ENCODE measurements around the gene KIRREL1.

Gene KIRREL1

DNA sequence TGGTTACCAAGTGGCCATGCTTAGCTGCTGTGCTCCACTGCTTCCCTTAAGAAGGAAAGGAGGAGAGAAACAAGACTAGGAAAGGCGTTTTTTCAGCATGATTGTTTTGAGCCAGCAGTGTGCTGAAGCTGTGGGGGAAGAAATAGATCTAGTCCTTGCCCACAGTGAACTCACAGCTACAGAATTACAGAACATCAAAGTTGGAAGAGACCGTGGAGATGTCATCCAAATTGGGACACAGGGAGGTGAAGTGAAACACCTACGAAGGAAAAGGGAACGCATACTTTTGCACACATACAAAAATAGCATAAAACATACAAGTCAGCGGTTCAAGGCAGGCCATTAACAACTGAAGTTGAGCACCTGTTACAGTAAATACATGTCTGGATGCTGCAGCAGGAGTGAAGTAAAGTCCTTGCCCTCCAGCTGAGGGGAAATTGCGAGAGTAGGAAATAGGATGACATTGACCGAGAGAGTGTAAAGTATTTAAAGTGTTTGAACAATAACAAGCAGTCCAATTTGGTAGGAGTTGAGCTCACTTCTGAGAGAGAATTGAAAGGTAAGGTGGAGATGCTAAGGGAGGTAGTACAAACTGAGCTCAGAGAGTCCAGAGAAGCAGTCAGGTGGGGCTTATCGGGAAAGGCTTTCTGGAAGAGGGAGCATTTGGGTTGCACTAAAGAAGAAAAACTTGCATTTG, 55.1 kb downstream of the KIRREL1 start:
- Histone ChIP-seq H3K4me3 (ENCODE audit: low read depth, low read length) (no peak overlapping the region), H3K4ac (ENCODE audit: low read depth, low read length) (no peak overlapping the region), H3K14ac (ENCODE audit: low read length) (no peak overlapping the region), H2AK5ac (ENCODE audit: low read length) (no peak overlapping the region), H3K18ac (ENCODE audit: low read length) (no peak overlapping the region), H2BK120ac (ENCODE audit: insufficient read depth, low read length, poor library complexity) (no peak overlapping the region), H2BK12ac (ENCODE audit: low read length) (no peak overlapping the region), H4K12ac (ENCODE audit: low read depth, low read length) (no peak overlapping the region), H3K27me3 (ENCODE audit: insufficient read depth, low read length) (no peaks in the 10 kb centered on the region), H2BK5ac (ENCODE audit: low read depth, low read length, poor library complexity) (no peak overlapping the region), H3K9me3 (ENCODE audit: insufficient read depth, low read depth, low read length) (no peaks in the 10 kb centered on the region), H2AFZ (ENCODE audit: insufficient read depth, low read length, poor library complexity) (no peak overlapping the region), H3K79me2 (ENCODE audit: control insufficient read depth, insufficient read depth, low read length, poor library complexity) (no peaks in the 10 kb centered on the region), H3K9ac (ENCODE audit: low read length) (no peak overlapping the region), H3K4me2 (ENCODE audit: low read length) (no peak overlapping the region), H3K27ac (ENCODE audit: low read depth, low read length) (no peak overlapping the region), H3K23ac (ENCODE audit: low read length) (no peak overlapping the region), H4K91ac (ENCODE audit: low read depth, low read length) (no peak overlapping the region), H3K79me1 (ENCODE audit: low read length) (no peaks in the 10 kb centered on the region), H3K36me3 (ENCODE audit: control insufficient read depth in 1 of 2, insufficient read depth in 2 of 2, low read length in 2 of 2) (peaks cover 5 to 9% of the 10 kb centered on the region in 2 experiments), H4K8ac (ENCODE audit: low read depth, low read length) (no peak overlapping the region), H3K4me1 (ENCODE audit: control insufficient read depth in 1 of 2, insufficient read depth in 2 of 2, low read length in 2 of 2) (peaks cover 2 to 5% of the 10 kb centered on the region in 2 experiments)
- 100% methylated on average over 2 of the region's 8 CpGs for WGBS (ENCODE audit: extremely low coverage, insufficient coverage, insufficient read length)
- DNase-seq: no peak

DNA sequence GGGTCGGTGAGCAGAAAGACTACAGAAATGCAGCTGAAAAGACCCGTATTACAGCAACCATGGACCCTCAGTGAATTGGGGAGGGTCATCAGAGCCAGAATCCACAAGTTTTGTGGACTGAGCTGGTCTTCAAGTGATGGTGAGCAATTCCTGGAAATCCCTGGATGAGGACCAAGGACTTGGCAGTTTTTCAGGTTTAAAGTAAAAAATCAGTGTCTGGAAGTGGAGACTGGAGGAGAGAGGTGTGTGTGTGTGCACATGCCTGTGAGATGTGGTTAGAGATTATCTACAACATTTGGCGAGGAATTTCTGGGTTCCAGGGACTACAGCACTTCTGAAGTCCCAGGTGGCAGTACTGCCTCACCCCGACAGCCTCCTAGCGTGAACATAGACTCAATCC, 56.4 kb downstream of the KIRREL1 start:
- no peak overlapping the region for H3K23ac ChIP-seq (ENCODE audit: low read length)
- H3K36me3 ChIP-seq (ENCODE audit: control insufficient read depth in 1 of 2, insufficient read depth in 2 of 2, low read length in 2 of 2): peaks cover 4 to 9% of the 10 kb centered on the region in 2 experiments
- no peak overlapping the region for H2AFZ ChIP-seq (ENCODE audit: insufficient read depth, low read length, poor library complexity)
- H2BK120ac ChIP-seq (ENCODE audit: insufficient read depth, low read length, poor library complexity): no peak overlapping the region
- H3K4me3 ChIP-seq (ENCODE audit: low read depth, low read length): no peak overlapping the region
- H3K9ac ChIP-seq (ENCODE audit: low read length): no peak overlapping the region
- H3K14ac ChIP-seq (ENCODE audit: low read length): no peak overlapping the region
- no peaks in the 10 kb centered on the region for H3K79me2 ChIP-seq (ENCODE audit: control insufficient read depth, insufficient read depth, low read length, poor library complexity)
- no peak overlapping the region for H3K18ac ChIP-seq (ENCODE audit: low read length)
- H3K4ac ChIP-seq (ENCODE audit: low read depth, low read length): no peak overlapping the region
- no peak overlapping the region for H2AK5ac ChIP-seq (ENCODE audit: low read length)
- H3K79me1 ChIP-seq (ENCODE audit: low read length): no peaks in the 10 kb centered on the region
- no peaks in the 10 kb centered on the region for H3K9me3 ChIP-seq (ENCODE audit: insufficient read depth, low read depth, low read length)
- no peaks in the 10 kb centered on the region for H3K27me3 ChIP-seq (ENCODE audit: insufficient read depth, low read length)
- no peak overlapping the region for H4K12ac ChIP-seq (ENCODE audit: low read depth, low read length)
- no peak overlapping the region for H3K27ac ChIP-seq (ENCODE audit: low read depth, low read length)
- H3K4me2 ChIP-seq (ENCODE audit: low read length): no peak overlapping the region
- DNase-seq: no peak
- no peak overlapping the region for H2BK5ac ChIP-seq (ENCODE audit: low read depth, low read length, poor library complexity)
- no peak overlapping the region for H4K8ac ChIP-seq (ENCODE audit: low read depth, low read length)
- WGBS (ENCODE audit: extremely low coverage, insufficient coverage, insufficient read length): no CpG with 5 or more reads among the region's 5 CpGs
- no peak overlapping the region for H2BK12ac ChIP-seq (ENCODE audit: low read length)
- H4K91ac ChIP-seq (ENCODE audit: low read depth, low read length): no peak overlapping the region
- peaks cover 0 to 3% of the 10 kb centered on the region in 2 experiments for H3K4me1 ChIP-seq (ENCODE audit: control insufficient read depth in 1 of 2, insufficient read depth in 2 of 2, low read length in 2 of 2)

DNA sequence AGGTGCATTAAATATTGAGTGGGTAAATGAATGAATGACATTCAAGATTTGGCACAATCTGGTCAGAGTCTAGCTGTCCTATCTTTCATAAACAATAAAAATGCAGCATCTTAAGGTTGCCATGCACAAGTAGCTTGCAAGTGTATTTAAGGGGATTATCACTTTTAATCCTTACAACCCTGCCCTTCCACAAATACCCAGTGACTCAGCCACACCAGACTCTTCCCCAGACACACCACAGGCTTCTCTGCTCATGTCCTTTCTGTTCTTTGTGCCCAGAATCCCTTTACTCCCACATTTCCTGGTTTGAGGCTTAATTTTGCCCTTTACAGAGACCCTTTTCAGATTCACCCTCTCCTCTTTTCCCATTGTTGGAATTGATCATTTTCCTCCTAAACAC, 59.8 kb downstream of the KIRREL1 start:
- Histone ChIP-seq H2AK5ac (ENCODE audit: low read length) (no peak overlapping the region), H3K79me1 (ENCODE audit: low read length) (no peaks in the 10 kb centered on the region), H3K4me3 (ENCODE audit: low read depth, low read length) (no peak overlapping the region), H3K36me3 (ENCODE audit: control insufficient read depth in 1 of 2, insufficient read depth in 2 of 2, low read length in 2 of 2) (peaks cover 9 to 15% of the 10 kb centered on the region in 2 experiments), H2BK5ac (ENCODE audit: low read depth, low read length, poor library complexity) (no peak overlapping the region), H2AFZ (ENCODE audit: insufficient read depth, low read length, poor library complexity) (no peak overlapping the region), H3K9me3 (ENCODE audit: insufficient read depth, low read depth, low read length) (no peaks in the 10 kb centered on the region), H2BK12ac (ENCODE audit: low read length) (no peak overlapping the region), H3K14ac (ENCODE audit: low read length) (no peak overlapping the region), H3K9ac (ENCODE audit: low read length) (no peak overlapping the region), H3K4me2 (ENCODE audit: low read length) (no peak overlapping the region), H3K4ac (ENCODE audit: low read depth, low read length) (no peak overlapping the region), H2BK120ac (ENCODE audit: insufficient read depth, low read length, poor library complexity) (no peak overlapping the region), H3K18ac (ENCODE audit: low read length) (no peak overlapping the region), H3K27ac (ENCODE audit: low read depth, low read length) (no peak overlapping the region), H4K12ac (ENCODE audit: low read depth, low read length) (no peak overlapping the region), H4K91ac (ENCODE audit: low read depth, low read length) (no peak overlapping the region), H3K4me1 (ENCODE audit: control insufficient read depth in 1 of 2, insufficient read depth in 2 of 2, low read length in 2 of 2) (peaks cover 3 to 4% of the 10 kb centered on the region in 2 experiments), H3K23ac (ENCODE audit: low read length) (no peak overlapping the region), H3K27me3 (ENCODE audit: insufficient read depth, low read length) (no peaks in the 10 kb centered on the region), H4K8ac (ENCODE audit: low read depth, low read length) (no peak overlapping the region), H3K79me2 (ENCODE audit: control insufficient read depth, insufficient read depth, low read length, poor library complexity) (no peaks in the 10 kb centered on the region)
- no peak for DNase-seq

DNA sequence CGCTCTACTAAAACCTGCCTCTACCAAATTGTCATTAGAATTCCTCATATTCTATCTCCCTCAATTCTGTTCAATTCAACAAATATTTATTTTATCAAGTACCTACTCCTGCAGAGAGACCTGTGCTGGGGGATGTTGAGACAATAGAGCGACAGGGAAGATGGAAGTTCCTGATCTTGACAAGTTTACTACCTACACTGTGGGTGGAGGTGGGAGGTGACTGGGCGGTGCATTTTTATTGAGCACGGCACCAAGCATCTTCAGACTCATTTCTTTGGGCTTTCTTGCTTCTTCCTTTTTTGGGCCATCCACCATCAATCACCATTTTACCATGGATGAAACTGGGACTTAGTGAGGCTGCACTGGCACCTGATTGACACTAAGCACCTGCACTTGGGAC, 61.3 kb downstream of the KIRREL1 start:
- no peak for DNase-seq
- H3K27ac ChIP-seq (ENCODE audit: low read depth, low read length): no peak overlapping the region
- H2AFZ ChIP-seq (ENCODE audit: insufficient read depth, low read length, poor library complexity): no peak overlapping the region
- no peak overlapping the region for H2BK120ac ChIP-seq (ENCODE audit: insufficient read depth, low read length, poor library complexity)
- no peak overlapping the region for H4K91ac ChIP-seq (ENCODE audit: low read depth, low read length)
- H3K18ac ChIP-seq (ENCODE audit: low read length): no peak overlapping the region
- no peaks in the 10 kb centered on the region for H3K27me3 ChIP-seq (ENCODE audit: insufficient read depth, low read length)
- H4K8ac ChIP-seq (ENCODE audit: low read depth, low read length): no peak overlapping the region
- H3K4me3 ChIP-seq (ENCODE audit: low read depth, low read length): no peak overlapping the region
- no peak overlapping the region for H3K4me2 ChIP-seq (ENCODE audit: low read length)
- H3K36me3 ChIP-seq (ENCODE audit: control insufficient read depth in 1 of 2, insufficient read depth in 2 of 2, low read length in 2 of 2): peaks cover 9 to 15% of the 10 kb centered on the region in 2 experiments
- H3K9ac ChIP-seq (ENCODE audit: low read length): no peak overlapping the region
- no peak overlapping the region for H3K4ac ChIP-seq (ENCODE audit: low read depth, low read length)
- no CpG with 5 or more reads among the region's 4 CpGs for WGBS (ENCODE audit: extremely low coverage, insufficient coverage, insufficient read length)
- no peak overlapping the region for H2BK12ac ChIP-seq (ENCODE audit: low read length)
- H2BK5ac ChIP-seq (ENCODE audit: low read depth, low read length, poor library complexity): no peak overlapping the region
- H3K9me3 ChIP-seq (ENCODE audit: insufficient read depth, low read depth, low read length): no peaks in the 10 kb centered on the region
- no peaks in the 10 kb centered on the region for H3K79me1 ChIP-seq (ENCODE audit: low read length)
- H3K23ac ChIP-seq (ENCODE audit: low read length): no peak overlapping the region
- no peaks in the 10 kb centered on the region for H3K79me2 ChIP-seq (ENCODE audit: control insufficient read depth, insufficient read depth, low read length, poor library complexity)
- no peak overlapping the region for H2AK5ac ChIP-seq (ENCODE audit: low read length)
- H3K4me1 ChIP-seq (ENCODE audit: control insufficient read depth in 1 of 2, insufficient read depth in 2 of 2, low read length in 2 of 2): peaks cover 9 to 10% of the 10 kb centered on the region in 2 experiments
- H4K12ac ChIP-seq (ENCODE audit: low read depth, low read length): no peak overlapping the region
- H3K14ac ChIP-seq (ENCODE audit: low read length): no peak overlapping the region
